T47D (cell line): Measurements from ENCODE around the gene SLC25A10.

Experiments used
- DNase-seq, 2 experiments: peaks; one replicate each; pipeline versions ENCODE4 v3.0.0 to v3.0.0-alpha.2; 2011 to 2012; ENCODE audit warnings: low read depth in 1 of 2, low spot score in 1 of 2
- JUND ChIP-seq: IDR thresholded peaks from 2 replicates; pipeline ENCODE4 v1.6.1; 2012; ENCODE audit warnings: low read depth
- in situ Hi-C: cut with HindIII; loops from 2 replicates; pipeline ENCODE4 v1.10.0; 2016; ENCODE audit warnings: low sequenced_read_pairs, low pct_unique_long_range_greater_than_20kb

SLC25A10 gene

GRCh38 chr17:81703747-81704654 is 8.1 kb upstream of the SLC25A10 start:
- DNase-seq, result no peak
- TF ChIP-seq JUND, result no peak
- in situ Hi-C loops, result no loop called here

GRCh38 chr17:81705518-81706231 is 6.4 kb upstream of the SLC25A10 start:
- in situ Hi-C loops, result no loop called here
- TF ChIP-seq JUND, result no peak
- no peak for DNase-seq

- in situ Hi-C loops, result no loop called here
- no peak for TF ChIP-seq JUND
- DNase-seq, result no peak
Measured at GRCh38 chr17:81706232-81706611, 5.9 kb upstream of the SLC25A10 start.

GRCh38 chr17:81706757-81707624 is 5.1 kb upstream of the SLC25A10 start:
- DNase-seq, result no peak
- no peak for TF ChIP-seq JUND
- in situ Hi-C loops, result no loop called here

- in situ Hi-C loops, result no loop called here
- no peak for TF ChIP-seq JUND
Measured at GRCh38 chr17:81707725-81708646, 4.1 kb upstream of the SLC25A10 start.

GRCh38 chr17:81708739-81709185 is 3.3 kb upstream of the SLC25A10 start:
- TF ChIP-seq JUND, result no peak
- no peak for DNase-seq
- in situ Hi-C loops, result no loop called here

More at GRCh38 chr17:81707725-81708646, 4.1 kb upstream of the SLC25A10 start:
- no peak for DNase-seq

- in situ Hi-C loops, result no loop called here
- DNase-seq, result no peak
- TF ChIP-seq JUND, result no peak
Measured at GRCh38 chr17:81710514-81711308, 1.4 kb upstream of the SLC25A10 start.

- TF ChIP-seq JUND, result no peak
- in situ Hi-C loops, result no loop called here
- DNase-seq, result peak; percentile 66 to 69
Measured at GRCh38 chr17:81712468-81713003, 452 bp downstream of the SLC25A10 start.

GRCh38 chr17:81713004-81713555 is 996 bp downstream of the SLC25A10 start:
- in situ Hi-C loops, result no loop called here
- DNase-seq, result peak in 1 of 2 experiments; percentile 46
- TF ChIP-seq JUND, result no peak
